Upper lobe of right lung (tissue), 1 donor: ENCODE measurements around the gene CARD16. TPM values are rescaled to one million over a fixed set of nuclear protein-coding genes. Genes with fewer than 3 reads are reported as not detected.
"Not testable (repeated sequence)": the region's sequence is repeated elsewhere in the genome, so short reads cannot be mapped to it uniquely, and the experiment has no call there.

Experiments
- ATAC-seq: fragments of 200-7000 bp; cut with Tn5 transposase; one replicate; pipeline ENCODE4 v1.9.1; 2020; ENCODE audit warnings: mild to moderate bottlenecking, moderate library complexity
- DNase-seq: peaks from one replicate; pipeline ENCODE4 v3.0.0-alpha.2; 2020
- H3K27ac ChIP-seq: fragments of 200-600 bp; one replicate; pipeline ENCODE4 v1.8.0; 2022
- H3K27me3 ChIP-seq: fragments of 200-600 bp; one replicate; pipeline ENCODE4 v1.8.0; 2022; ENCODE audit warnings: mild to moderate bottlenecking
- H3K36me3 ChIP-seq: fragments of 200-600 bp; one replicate; pipeline ENCODE4 v1.8.0; 2022
- H3K4me1 ChIP-seq: fragments of 200-600 bp; one replicate; pipeline ENCODE4 v1.8.0; 2022
- H3K4me3 ChIP-seq: fragments of 200-600 bp; one replicate; pipeline ENCODE4 v1.8.0; 2022; ENCODE audit warnings: mild to moderate bottlenecking
- H3K9me3 ChIP-seq: fragments of 200-600 bp; one replicate; pipeline ENCODE4 v1.8.0; 2022
- intact Hi-C: fragments of 100-400 bp; cut with DNase I; formaldehyde crosslinking; loops from one replicate; pipeline ENCODE4 v1.11.0; 2022
- long read RNA-seq: library from polyadenylated mRNA; unstranded; transcript quantifications from one replicate; pipeline ENCODE4 v2.0.0, GENCODE V29; 2021
- total RNA-seq: library from RNA; stranded (reverse); fragmentation: NEBNext Ultra II Directional; extraction: Animal tissue kit (Norgen Biotek cat#: 25700); gene quantifications from one replicate; pipeline ENCODE4 v1.2.1, GENCODE V29; 2021
- TF ChIP-seq, protein P1 (sequence below): fragments of 200-600 bp; IDR thresholded peaks from one replicate; pipeline ENCODE4 v1.8.0; 2022; ENCODE audit warnings: antibody characterized with exemption
- donor health status: DM: no; HTN: yes; CAD: no; lungs with severe emphysema.

Gene CARD16
- 74.0 TPM for total RNA-seq
- long read RNA-seq, transcript CARD16-202 (3 exons, 686 nt): minor isoform, 6 of 20 reads
- long read RNA-seq, transcript CARD16-201 (4 exons, 613 nt): major isoform, 14 of 20 reads
- long read RNA-seq, partial matches to known transcripts: 0 of 20 reads
- long read RNA-seq, other reads (novel, unspliced or antisense): 0 of 20 reads

DNA sequence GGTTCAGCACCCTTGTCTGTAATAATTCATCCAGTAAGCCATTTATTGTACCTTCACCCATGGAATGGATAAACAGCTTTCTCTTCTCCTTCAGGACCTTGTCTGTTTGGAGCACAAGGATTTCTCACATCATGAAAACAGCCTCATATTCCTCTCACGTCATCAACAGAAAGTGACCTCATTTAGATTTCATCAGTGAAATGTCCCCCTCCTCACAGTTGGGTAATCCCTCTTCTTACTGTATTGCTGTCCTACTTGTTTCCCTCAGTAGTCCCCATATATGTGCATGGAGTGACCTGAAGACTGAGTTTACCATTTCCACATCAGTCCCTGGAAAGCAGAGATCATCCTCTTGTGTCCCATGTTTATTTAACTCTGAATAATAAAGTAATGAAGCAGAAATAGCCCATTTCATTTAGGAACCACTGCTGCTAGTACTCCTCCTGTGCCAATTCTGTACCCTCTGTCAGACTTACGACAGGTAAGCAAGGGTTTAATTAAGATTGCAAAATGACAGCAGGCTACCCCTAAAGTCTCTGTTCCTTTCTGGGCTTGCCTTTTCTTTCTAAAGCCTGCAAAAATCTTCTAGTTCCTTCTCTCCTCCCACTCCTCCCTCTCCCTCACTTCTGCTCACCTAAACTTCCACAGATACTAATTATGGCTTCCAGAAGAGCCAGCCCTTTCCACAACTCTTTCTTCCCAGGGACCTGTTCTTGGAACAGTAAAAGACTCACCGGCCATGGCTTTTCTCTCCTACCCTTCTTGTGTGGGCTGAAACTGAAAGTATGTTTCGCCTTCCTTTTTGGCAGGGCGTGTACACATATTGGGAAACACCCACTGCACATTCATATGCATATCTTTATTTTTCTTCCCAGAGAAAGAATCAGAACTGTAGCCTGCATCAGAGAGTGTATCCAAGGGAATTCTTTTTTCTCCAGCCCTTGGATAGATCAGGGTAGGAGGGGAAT is at the start of gene CARD16:
CARD16 (minus strand) TSS at position 779 of the 968 bp plus-strand sequence; CDS start at position 741, 38 bp downstream.
- Histone ChIP-seq H3K4me1 (peaks cover 35% of the 10 kb centered on the region), H3K36me3 (peaks cover 13% of the 10 kb centered on the region), H3K27ac (peak within 1 kb of the TSS; percentile 90), H3K4me3 (peak within 1 kb of the TSS; percentile 55)
- H3K9me3 ChIP-seq, DNase-seq, H3K27me3 ChIP-seq, intact Hi-C loops: not testable (repeated sequence)
- peak; percentile 90 for ATAC-seq

- ATAC-seq (peak; percentile 65), DNase-seq (no peak)
- Histone ChIP-seq H3K27me3 (no peaks in the 10 kb centered on the region), H3K27ac (no peak overlapping the region), H3K4me3 (no peak overlapping the region), H3K9me3 (no peaks in the 10 kb centered on the region), H3K4me1 (no peaks in the 10 kb centered on the region), H3K36me3 (no peaks in the 10 kb centered on the region)
- intact Hi-C loops: no loop called here
- TF ChIP-seq, protein P1, sequence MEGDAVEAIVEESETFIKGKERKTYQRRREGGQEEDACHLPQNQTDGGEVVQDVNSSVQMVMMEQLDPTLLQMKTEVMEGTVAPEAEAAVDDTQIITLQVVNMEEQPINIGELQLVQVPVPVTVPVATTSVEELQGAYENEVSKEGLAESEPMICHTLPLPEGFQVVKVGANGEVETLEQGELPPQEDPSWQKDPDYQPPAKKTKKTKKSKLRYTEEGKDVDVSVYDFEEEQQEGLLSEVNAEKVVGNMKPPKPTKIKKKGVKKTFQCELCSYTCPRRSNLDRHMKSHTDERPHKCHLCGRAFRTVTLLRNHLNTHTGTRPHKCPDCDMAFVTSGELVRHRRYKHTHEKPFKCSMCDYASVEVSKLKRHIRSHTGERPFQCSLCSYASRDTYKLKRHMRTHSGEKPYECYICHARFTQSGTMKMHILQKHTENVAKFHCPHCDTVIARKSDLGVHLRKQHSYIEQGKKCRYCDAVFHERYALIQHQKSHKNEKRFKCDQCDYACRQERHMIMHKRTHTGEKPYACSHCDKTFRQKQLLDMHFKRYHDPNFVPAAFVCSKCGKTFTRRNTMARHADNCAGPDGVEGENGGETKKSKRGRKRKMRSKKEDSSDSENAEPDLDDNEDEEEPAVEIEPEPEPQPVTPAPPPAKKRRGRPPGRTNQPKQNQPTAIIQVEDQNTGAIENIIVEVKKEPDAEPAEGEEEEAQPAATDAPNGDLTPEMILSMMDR: no peak
Observed at GRCh38 chr11:105092256-105093239, 47.4 kb upstream of the CARD16 start.

DNA sequence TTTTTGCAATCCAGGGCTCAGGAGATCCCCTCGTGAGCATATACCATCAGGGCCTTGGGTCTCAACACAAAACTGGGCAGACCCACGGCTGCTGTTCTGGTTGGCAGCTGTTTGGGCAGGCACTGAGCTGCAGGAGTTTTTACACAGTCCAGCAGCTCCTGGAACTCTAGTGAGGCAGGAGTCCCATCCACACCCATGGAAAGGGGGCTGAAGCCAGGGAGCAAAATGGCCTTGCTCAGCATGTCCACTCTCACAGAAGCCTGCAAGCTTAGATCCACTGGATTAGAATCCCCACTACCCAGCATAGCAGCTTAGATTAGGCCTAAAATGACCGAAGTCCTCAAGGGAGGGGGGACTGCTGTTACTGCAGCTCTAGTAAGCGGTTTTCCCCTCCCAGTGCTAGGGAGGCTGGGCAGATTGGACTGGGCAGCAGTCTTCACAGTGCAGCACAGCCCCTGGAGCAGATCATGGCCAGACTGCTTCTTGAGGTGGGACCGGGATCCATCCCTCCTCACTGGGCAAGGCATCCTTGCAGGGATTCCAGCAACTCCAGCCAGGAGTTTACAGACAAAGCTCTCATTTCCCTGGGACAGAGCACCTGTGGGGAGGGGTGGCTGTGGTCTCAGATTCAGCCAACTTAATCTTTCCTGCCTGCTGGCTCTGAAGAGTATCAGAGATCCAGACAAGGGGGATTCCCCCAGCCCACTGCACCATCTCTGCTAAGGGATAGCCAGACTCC is 36.4 kb upstream of the CARD16 start:
- H3K9me3 ChIP-seq: no peaks in the 10 kb centered on the region
- peaks cover 4% of the 10 kb centered on the region for H3K4me1 ChIP-seq
- H3K4me3 ChIP-seq: no peak overlapping the region
- TF ChIP-seq, protein P1: no peak
- no peak overlapping the region for H3K27ac ChIP-seq
- H3K27me3 ChIP-seq: no peaks in the 10 kb centered on the region
- H3K36me3 ChIP-seq: no peaks in the 10 kb centered on the region
- intact Hi-C loops: no loop called here
- ATAC-seq (no peak), DNase-seq (no peak)

DNA sequence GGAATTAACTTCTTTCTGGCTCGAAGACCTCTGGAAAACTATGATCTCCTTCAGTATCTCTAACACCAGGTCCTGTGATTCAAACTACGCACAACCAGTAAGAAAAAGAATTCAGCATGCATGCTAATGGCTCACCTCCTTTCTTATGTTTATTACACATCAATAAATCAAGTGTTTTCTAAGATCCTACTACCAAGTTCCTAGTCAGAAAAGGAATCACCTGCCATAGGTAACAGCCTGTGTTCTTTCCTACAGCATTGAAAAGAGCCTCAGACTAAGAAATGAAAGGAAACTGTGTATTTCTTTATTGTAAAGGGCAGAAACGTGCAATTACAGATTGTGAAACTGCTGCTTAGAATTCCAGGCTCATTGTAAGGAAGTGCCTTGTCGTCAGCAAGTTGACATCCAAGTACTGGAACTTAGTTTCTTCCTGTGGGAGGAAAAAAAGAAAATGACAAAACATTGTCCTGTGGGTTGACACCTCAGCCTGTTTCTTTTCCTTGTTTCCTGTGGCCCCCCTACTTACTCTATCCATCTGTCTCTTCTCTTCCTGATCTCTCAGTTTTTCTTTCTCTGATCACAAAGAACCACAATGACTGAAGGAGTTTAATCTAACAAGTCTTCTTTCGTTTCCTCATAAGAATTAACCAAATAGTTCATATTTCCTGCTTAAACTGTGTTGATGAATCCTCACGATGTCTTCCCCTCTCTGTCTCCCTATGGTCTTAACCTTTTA is 35.2 kb upstream of the CARD16 start:
- H3K4me1 ChIP-seq, H3K36me3 ChIP-seq, DNase-seq, H3K27ac ChIP-seq, H3K27me3 ChIP-seq, intact Hi-C loops, H3K9me3 ChIP-seq, H3K4me3 ChIP-seq: not testable (repeated sequence)
- ATAC-seq: peak; percentile 53

- no peaks in the 10 kb centered on the region for H3K36me3 ChIP-seq
- no peak overlapping the region for H3K4me3 ChIP-seq
- H3K27ac ChIP-seq: no peak overlapping the region
- intact Hi-C loops: no loop called here
- TF ChIP-seq, protein P1: no peak
- ATAC-seq: no peak
- H3K27me3 ChIP-seq: no peaks in the 10 kb centered on the region
- H3K9me3 ChIP-seq: no peaks in the 10 kb centered on the region
- peaks cover 4% of the 10 kb centered on the region for H3K4me1 ChIP-seq
- DNase-seq: no peak
Observed at GRCh38 chr11:105078283-105078682, 33.1 kb upstream of the CARD16 start.

- H3K27ac ChIP-seq, H3K36me3 ChIP-seq, intact Hi-C loops, H3K4me3 ChIP-seq, H3K4me1 ChIP-seq, H3K9me3 ChIP-seq, ATAC-seq, DNase-seq, H3K27me3 ChIP-seq: not testable (repeated sequence)
Observed at GRCh38 chr11:105077141-105077790, 32.1 kb upstream of the CARD16 start.
